ENCODE results near the gene EIF4E3.
A peak's percentile ranks its signal among the peaks of the same experiment; 100 is the strongest.

EIF4E3 gene

GRCh38 chr3:71708476-71709105 is 16.6 kb downstream of the EIF4E3 start:
- H3K4me1 ChIP-seq (ENCODE audit: control insufficient read depth in 2 of 2, insufficient read depth in 2 of 2, low read length in 2 of 2), result no peaks in the 10 kb centered on the region
- H3K9ac ChIP-seq (ENCODE audit: low read depth in 1 of 2, low read length in 2 of 2), result no peak overlapping the region
- no peak overlapping the region for H3K4me3 ChIP-seq (ENCODE audit: low read length in 2 of 2)
- peaks cover 4 to 6% of the 10 kb centered on the region in 2 donors for H3K36me3 ChIP-seq (ENCODE audit: control insufficient read depth in 2 of 2, insufficient read depth in 2 of 2, low read length in 2 of 2)
- no peaks in the 10 kb centered on the region for H3K9me3 ChIP-seq (ENCODE audit: control insufficient read depth in 2 of 2, low read length in 2 of 2)
- H3K27ac ChIP-seq (ENCODE audit: low read depth in 2 of 2, low read length in 2 of 2), result no peak overlapping the region
- no peaks in the 10 kb centered on the region for H3K27me3 ChIP-seq (ENCODE audit: control insufficient read depth in 2 of 2, insufficient read depth in 2 of 2, low read length in 2 of 2)

- Histone ChIP-seq H3K4me3 (ENCODE audit: low read length in 2 of 2) (no peak overlapping the region), H3K9ac (ENCODE audit: low read depth in 1 of 2, low read length in 2 of 2) (no peak overlapping the region), H3K27ac (ENCODE audit: low read depth in 2 of 2, low read length in 2 of 2) (no peak overlapping the region), H3K36me3 (ENCODE audit: control insufficient read depth in 2 of 2, insufficient read depth in 2 of 2, low read length in 2 of 2) (peaks cover 6 to 10% of the 10 kb centered on the region in 2 donors), H3K9me3 (ENCODE audit: control insufficient read depth in 2 of 2, low read length in 2 of 2) (no peaks in the 10 kb centered on the region), H3K27me3 (ENCODE audit: control insufficient read depth in 2 of 2, insufficient read depth in 2 of 2, low read length in 2 of 2) (no peaks in the 10 kb centered on the region), H3K4me1 (ENCODE audit: control insufficient read depth in 2 of 2, insufficient read depth in 2 of 2, low read length in 2 of 2) (no peaks in the 10 kb centered on the region)
These were observed 17.6 kb downstream of the EIF4E3 start for GRCh38 chr3:71707595-71707994.

- no peaks in the 10 kb centered on the region for H3K9me3 ChIP-seq (ENCODE audit: control insufficient read depth in 2 of 2, low read length in 2 of 2)
- H3K4me3 ChIP-seq (ENCODE audit: low read length in 2 of 2), result no peak overlapping the region
- H3K27me3 ChIP-seq (ENCODE audit: control insufficient read depth in 2 of 2, insufficient read depth in 2 of 2, low read length in 2 of 2), result no peaks in the 10 kb centered on the region
- peaks cover 6 to 10% of the 10 kb centered on the region in 2 donors for H3K36me3 ChIP-seq (ENCODE audit: control insufficient read depth in 2 of 2, insufficient read depth in 2 of 2, low read length in 2 of 2)
- H3K27ac ChIP-seq (ENCODE audit: low read depth in 2 of 2, low read length in 2 of 2), result no peak overlapping the region
- no peak overlapping the region for H3K9ac ChIP-seq (ENCODE audit: low read depth in 1 of 2, low read length in 2 of 2)
- H3K4me1 ChIP-seq (ENCODE audit: control insufficient read depth in 2 of 2, insufficient read depth in 2 of 2, low read length in 2 of 2), result no peaks in the 10 kb centered on the region
These were observed 19.5 kb downstream of the EIF4E3 start for GRCh38 chr3:71705681-71706080.

GRCh38 chr3:71704915-71705314 is 20.3 kb downstream of the EIF4E3 start:
- H3K27ac ChIP-seq (ENCODE audit: low read depth in 2 of 2, low read length in 2 of 2), result no peak overlapping the region
- H3K9me3 ChIP-seq (ENCODE audit: control insufficient read depth in 2 of 2, low read length in 2 of 2), result no peaks in the 10 kb centered on the region
- H3K4me3 ChIP-seq (ENCODE audit: low read length in 2 of 2), result no peak overlapping the region
- H3K27me3 ChIP-seq (ENCODE audit: control insufficient read depth in 2 of 2, insufficient read depth in 2 of 2, low read length in 2 of 2), result no peaks in the 10 kb centered on the region
- H3K9ac ChIP-seq (ENCODE audit: low read depth in 1 of 2, low read length in 2 of 2), result no peak overlapping the region
- peaks cover 3 to 10% of the 10 kb centered on the region in 2 donors for H3K36me3 ChIP-seq (ENCODE audit: control insufficient read depth in 2 of 2, insufficient read depth in 2 of 2, low read length in 2 of 2)
- H3K4me1 ChIP-seq (ENCODE audit: control insufficient read depth in 2 of 2, insufficient read depth in 2 of 2, low read length in 2 of 2), result no peaks in the 10 kb centered on the region

- Histone ChIP-seq H3K4me1 (ENCODE audit: control insufficient read depth in 2 of 2, insufficient read depth in 2 of 2, low read length in 2 of 2) (no peaks in the 10 kb centered on the region), H3K36me3 (ENCODE audit: control insufficient read depth in 2 of 2, insufficient read depth in 2 of 2, low read length in 2 of 2) (peaks cover 0 to 10% of the 10 kb centered on the region in 2 donors), H3K9ac (ENCODE audit: low read depth in 1 of 2, low read length in 2 of 2) (no peak overlapping the region), H3K27me3 (ENCODE audit: control insufficient read depth in 2 of 2, insufficient read depth in 2 of 2, low read length in 2 of 2) (no peaks in the 10 kb centered on the region), H3K9me3 (ENCODE audit: control insufficient read depth in 2 of 2, low read length in 2 of 2) (no peaks in the 10 kb centered on the region), H3K4me3 (ENCODE audit: low read length in 2 of 2) (no peak overlapping the region), H3K27ac (ENCODE audit: low read depth in 2 of 2, low read length in 2 of 2) (no peak overlapping the region)
These were observed 21.4 kb downstream of the EIF4E3 start for GRCh38 chr3:71703797-71704196.

- no peaks in the 10 kb centered on the region for H3K4me1 ChIP-seq (ENCODE audit: control insufficient read depth in 2 of 2, insufficient read depth in 2 of 2, low read length in 2 of 2)
- H3K36me3 ChIP-seq (ENCODE audit: control insufficient read depth in 2 of 2, insufficient read depth in 2 of 2, low read length in 2 of 2), result peaks cover 7 to 10% of the 10 kb centered on the region in 2 donors
- H3K27me3 ChIP-seq (ENCODE audit: control insufficient read depth in 2 of 2, insufficient read depth in 2 of 2, low read length in 2 of 2), result no peaks in the 10 kb centered on the region
- peak overlapping the region in 1 of 2 donors; percentile 12 for H3K27ac ChIP-seq (ENCODE audit: low read depth in 2 of 2, low read length in 2 of 2)
- no peaks in the 10 kb centered on the region for H3K9me3 ChIP-seq (ENCODE audit: control insufficient read depth in 2 of 2, low read length in 2 of 2)
- no peak overlapping the region for H3K9ac ChIP-seq (ENCODE audit: low read depth in 1 of 2, low read length in 2 of 2)
- H3K4me3 ChIP-seq (ENCODE audit: low read length in 2 of 2), result no peak overlapping the region
These were observed 22.8 kb downstream of the EIF4E3 start for GRCh38 chr3:71702131-71703024.

- Histone ChIP-seq H3K27ac (ENCODE audit: low read depth in 2 of 2, low read length in 2 of 2) (no peak overlapping the region), H3K27me3 (ENCODE audit: control insufficient read depth in 2 of 2, insufficient read depth in 2 of 2, low read length in 2 of 2) (no peaks in the 10 kb centered on the region), H3K9me3 (ENCODE audit: control insufficient read depth in 2 of 2, low read length in 2 of 2) (no peaks in the 10 kb centered on the region), H3K36me3 (ENCODE audit: control insufficient read depth in 2 of 2, insufficient read depth in 2 of 2, low read length in 2 of 2) (peaks cover 7 to 10% of the 10 kb centered on the region in 2 donors), H3K4me3 (ENCODE audit: low read length in 2 of 2) (no peak overlapping the region), H3K9ac (ENCODE audit: low read depth in 1 of 2, low read length in 2 of 2) (no peak overlapping the region), H3K4me1 (ENCODE audit: control insufficient read depth in 2 of 2, insufficient read depth in 2 of 2, low read length in 2 of 2) (no peaks in the 10 kb centered on the region)
These were observed 23.9 kb downstream of the EIF4E3 start for GRCh38 chr3:71701251-71701762.

GRCh38 chr3:71695000-71695482 is 30.2 kb downstream of the EIF4E3 start:
- H3K27ac ChIP-seq (ENCODE audit: low read depth in 2 of 2, low read length in 2 of 2), result peak overlapping the region; percentile 59 to 65
- H3K4me1 ChIP-seq (ENCODE audit: control insufficient read depth in 2 of 2, insufficient read depth in 2 of 2, low read length in 2 of 2), result peaks cover 17 to 18% of the 10 kb centered on the region in 2 donors
- H3K4me3 ChIP-seq (ENCODE audit: low read length in 2 of 2), result peak overlapping the region; percentile 27 to 31

GRCh38 chr3:71694358-71694999 is 30.7 kb downstream of the EIF4E3 start:
- no peaks in the 10 kb centered on the region for H3K9me3 ChIP-seq (ENCODE audit: control insufficient read depth in 2 of 2, low read length in 2 of 2)
- H3K9ac ChIP-seq (ENCODE audit: low read depth in 1 of 2, low read length in 2 of 2), result no peak overlapping the region
- peak overlapping the region; percentile 27 to 31 for H3K4me3 ChIP-seq (ENCODE audit: low read length in 2 of 2)
- H3K27me3 ChIP-seq (ENCODE audit: control insufficient read depth in 2 of 2, insufficient read depth in 2 of 2, low read length in 2 of 2), result no peaks in the 10 kb centered on the region
- peaks cover 0 to 7% of the 10 kb centered on the region in 2 donors for H3K36me3 ChIP-seq (ENCODE audit: control insufficient read depth in 2 of 2, insufficient read depth in 2 of 2, low read length in 2 of 2)
- peak overlapping the region; percentile 53 to 59 for H3K27ac ChIP-seq (ENCODE audit: low read depth in 2 of 2, low read length in 2 of 2)
- peaks cover 17 to 18% of the 10 kb centered on the region in 2 donors for H3K4me1 ChIP-seq (ENCODE audit: control insufficient read depth in 2 of 2, insufficient read depth in 2 of 2, low read length in 2 of 2)

More at GRCh38 chr3:71695000-71695482, 30.2 kb downstream of the EIF4E3 start:
- Histone ChIP-seq H3K36me3 (ENCODE audit: control insufficient read depth in 2 of 2, insufficient read depth in 2 of 2, low read length in 2 of 2) (peaks cover 0 to 7% of the 10 kb centered on the region in 2 donors), H3K9me3 (ENCODE audit: control insufficient read depth in 2 of 2, low read length in 2 of 2) (no peaks in the 10 kb centered on the region), H3K9ac (ENCODE audit: low read depth in 1 of 2, low read length in 2 of 2) (no peak overlapping the region), H3K27me3 (ENCODE audit: control insufficient read depth in 2 of 2, insufficient read depth in 2 of 2, low read length in 2 of 2) (no peaks in the 10 kb centered on the region)
